GM12873 (cell line): ENCODE data around the gene LRCOL1.

Source experiments
- TF ChIP-seq, protein P1 (sequence below): IDR thresholded peaks from 2 replicates; pipeline ENCODE4 v1.5.1; 2012; ENCODE audit warnings: low read depth, mild to moderate bottlenecking, moderate library complexity, low read length, control low read depth; ENCODE audit not compliant: insufficient read depth; ENCODE audit errors: missing control alignments

Gene LRCOL1

DNA sequence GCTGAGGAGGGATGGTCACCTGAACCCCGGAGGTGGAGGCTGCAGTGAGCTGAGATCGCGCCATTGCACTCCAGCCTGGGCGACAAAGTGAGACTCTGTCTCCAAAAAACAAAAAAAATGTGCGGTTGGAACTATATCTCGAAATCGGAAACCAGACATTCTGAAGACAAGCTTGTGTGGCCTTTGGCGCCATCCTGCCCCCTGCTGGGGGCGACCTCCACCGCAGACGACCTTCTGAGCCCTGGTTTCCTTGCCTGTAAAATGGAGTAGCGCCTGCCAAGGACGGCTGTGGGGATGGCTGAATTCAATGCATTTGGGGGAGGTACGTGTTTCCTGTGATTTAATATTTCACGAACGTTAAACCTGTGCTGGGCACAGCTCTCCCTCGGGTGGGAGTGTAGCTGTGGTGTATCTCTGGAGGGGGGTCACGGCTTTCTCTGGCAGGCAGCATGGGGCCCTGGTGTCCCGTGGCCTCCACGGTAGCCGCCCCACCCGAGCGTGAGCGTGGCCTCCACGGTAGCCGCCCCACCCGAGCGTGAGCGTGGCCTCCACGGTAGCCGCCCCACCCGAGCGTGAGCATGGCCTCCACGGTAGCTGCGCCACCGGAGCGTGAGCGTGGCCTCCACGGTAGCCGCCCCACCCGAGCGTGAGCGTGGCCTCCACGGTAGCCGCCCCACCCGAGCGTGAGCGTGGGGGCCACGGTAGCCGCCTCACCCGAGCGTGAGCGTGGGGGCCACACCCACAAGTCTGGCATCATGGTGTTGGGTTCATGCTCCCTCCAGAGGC, 55.3 kb downstream of the LRCOL1 start:
- TF ChIP-seq, protein P1, sequence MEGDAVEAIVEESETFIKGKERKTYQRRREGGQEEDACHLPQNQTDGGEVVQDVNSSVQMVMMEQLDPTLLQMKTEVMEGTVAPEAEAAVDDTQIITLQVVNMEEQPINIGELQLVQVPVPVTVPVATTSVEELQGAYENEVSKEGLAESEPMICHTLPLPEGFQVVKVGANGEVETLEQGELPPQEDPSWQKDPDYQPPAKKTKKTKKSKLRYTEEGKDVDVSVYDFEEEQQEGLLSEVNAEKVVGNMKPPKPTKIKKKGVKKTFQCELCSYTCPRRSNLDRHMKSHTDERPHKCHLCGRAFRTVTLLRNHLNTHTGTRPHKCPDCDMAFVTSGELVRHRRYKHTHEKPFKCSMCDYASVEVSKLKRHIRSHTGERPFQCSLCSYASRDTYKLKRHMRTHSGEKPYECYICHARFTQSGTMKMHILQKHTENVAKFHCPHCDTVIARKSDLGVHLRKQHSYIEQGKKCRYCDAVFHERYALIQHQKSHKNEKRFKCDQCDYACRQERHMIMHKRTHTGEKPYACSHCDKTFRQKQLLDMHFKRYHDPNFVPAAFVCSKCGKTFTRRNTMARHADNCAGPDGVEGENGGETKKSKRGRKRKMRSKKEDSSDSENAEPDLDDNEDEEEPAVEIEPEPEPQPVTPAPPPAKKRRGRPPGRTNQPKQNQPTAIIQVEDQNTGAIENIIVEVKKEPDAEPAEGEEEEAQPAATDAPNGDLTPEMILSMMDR = peak; percentile 51
